HG02642 (cell line): Measurements from ENCODE around the gene RSAD1.

Source experiments
- ATAC-seq: cut with Tn5 transposase; IDR thresholded peaks from one replicate; pipeline ENCODE4 v1.9.1; 2021; ENCODE audit warnings: mild to moderate bottlenecking; ENCODE audit not compliant: unreplicated experiment, poor library complexity

Gene RSAD1

GRCh38 chr17:50534979-50535326, 56.3 kb downstream of the RSAD1 start:
- ATAC-seq: no peak

- ATAC-seq: no peak
These were observed 56.7 kb downstream of the RSAD1 start for GRCh38 chr17:50535407-50535806.
